HEK293T (cell line): ENCODE results near the gene GRK6.

Source experiments
- CTCF ChIA-PET: fragments of 350-600 bp; formaldehyde crosslinking; extraction: SDS; loops from one replicate; lab custom pipeline; 2021; ENCODE audit warnings: antibody characterized with exemption, inconsistent platforms; lab: Yijun Ruan, JAX
- POLR2A ChIA-PET: fragments of 350-600 bp; formaldehyde crosslinking; extraction: SDS; loops from one replicate; lab custom pipeline; 2020; ENCODE audit warnings: antibody characterized with exemption, inconsistent platforms; lab: Yijun Ruan, JAX
- DNase-seq: peaks from one replicate; pipeline ENCODE4 v3.0.0; 2012; ENCODE audit warnings: mixed read lengths; ENCODE audit errors: extremely low spot score
- ARNT ChIP-seq: fragments of 450-650 bp; IDR thresholded peaks from 2 replicates; pipeline ENCODE4 v1.6.1; 2017; ENCODE audit warnings: mild to moderate bottlenecking
- BHLHE40 ChIP-seq: fragments of 450-650 bp; IDR thresholded peaks from 2 replicates; pipeline ENCODE4 v1.6.1; 2016; ENCODE audit warnings: mild to moderate bottlenecking, moderate library complexity, borderline replicate concordance
- CTBP1 ChIP-seq: fragments of 450-650 bp; IDR thresholded peaks from 2 replicates; pipeline ENCODE4 v1.6.1; 2016; ENCODE audit warnings: borderline replicate concordance
- ELF4 ChIP-seq: fragments of 450-650 bp; IDR thresholded peaks from 2 replicates; pipeline ENCODE4 v1.6.1; 2017; ENCODE audit warnings: antibody characterized with exemption
- FOXA1 ChIP-seq: fragments of 450-650 bp; IDR thresholded peaks from 2 replicates; pipeline ENCODE4 v1.6.1; 2016; ENCODE audit warnings: mild to moderate bottlenecking
- FOXK2 ChIP-seq: fragments of 450-650 bp; IDR thresholded peaks from 2 replicates; pipeline ENCODE4 v1.6.1; 2016; ENCODE audit warnings: mild to moderate bottlenecking
- FOXM1 ChIP-seq: fragments of 450-650 bp; IDR thresholded peaks from 2 replicates; pipeline ENCODE4 v1.6.1; 2017; ENCODE audit warnings: mild to moderate bottlenecking, borderline replicate concordance
- HDGF ChIP-seq: fragments of 450-650 bp; IDR thresholded peaks from 2 replicates; pipeline ENCODE4 v1.6.1; 2017; ENCODE audit warnings: antibody characterized with exemption, borderline replicate concordance
- L3MBTL2 ChIP-seq: fragments of 450-650 bp; conservative IDR thresholded peaks from 2 replicates; pipeline ENCODE4 v1.6.1; 2016; ENCODE audit warnings: mild to moderate bottlenecking
- LEF1 ChIP-seq: fragments of 450-650 bp; IDR thresholded peaks from 2 replicates; pipeline ENCODE4 v1.6.1; 2017; ENCODE audit warnings: mild to moderate bottlenecking, borderline replicate concordance
- NFRKB ChIP-seq: fragments of 450-650 bp; IDR thresholded peaks from 2 replicates; pipeline ENCODE4 v1.6.1; 2016; ENCODE audit warnings: mild to moderate bottlenecking, moderate library complexity
- SP1 ChIP-seq: fragments of 450-650 bp; IDR thresholded peaks from 2 replicates; pipeline ENCODE4 v1.6.1; 2017
- SUZ12 ChIP-seq: fragments of 450-650 bp; IDR thresholded peaks from 2 replicates; pipeline ENCODE4 v1.6.1; 2016; ENCODE audit warnings: mild to moderate bottlenecking
- TARDBP ChIP-seq: fragments of 450-650 bp; IDR thresholded peaks from 2 replicates; pipeline ENCODE4 v1.6.1; 2016
- ZNF384 ChIP-seq: fragments of 450-650 bp; IDR thresholded peaks from 2 replicates; pipeline ENCODE4 v1.6.1; 2016
- TF ChIP-seq, protein P1 (sequence below): fragments of 450-650 bp; IDR thresholded peaks from 2 replicates; pipeline ENCODE4 v1.6.1; 2016

Gene GRK6

DNA sequence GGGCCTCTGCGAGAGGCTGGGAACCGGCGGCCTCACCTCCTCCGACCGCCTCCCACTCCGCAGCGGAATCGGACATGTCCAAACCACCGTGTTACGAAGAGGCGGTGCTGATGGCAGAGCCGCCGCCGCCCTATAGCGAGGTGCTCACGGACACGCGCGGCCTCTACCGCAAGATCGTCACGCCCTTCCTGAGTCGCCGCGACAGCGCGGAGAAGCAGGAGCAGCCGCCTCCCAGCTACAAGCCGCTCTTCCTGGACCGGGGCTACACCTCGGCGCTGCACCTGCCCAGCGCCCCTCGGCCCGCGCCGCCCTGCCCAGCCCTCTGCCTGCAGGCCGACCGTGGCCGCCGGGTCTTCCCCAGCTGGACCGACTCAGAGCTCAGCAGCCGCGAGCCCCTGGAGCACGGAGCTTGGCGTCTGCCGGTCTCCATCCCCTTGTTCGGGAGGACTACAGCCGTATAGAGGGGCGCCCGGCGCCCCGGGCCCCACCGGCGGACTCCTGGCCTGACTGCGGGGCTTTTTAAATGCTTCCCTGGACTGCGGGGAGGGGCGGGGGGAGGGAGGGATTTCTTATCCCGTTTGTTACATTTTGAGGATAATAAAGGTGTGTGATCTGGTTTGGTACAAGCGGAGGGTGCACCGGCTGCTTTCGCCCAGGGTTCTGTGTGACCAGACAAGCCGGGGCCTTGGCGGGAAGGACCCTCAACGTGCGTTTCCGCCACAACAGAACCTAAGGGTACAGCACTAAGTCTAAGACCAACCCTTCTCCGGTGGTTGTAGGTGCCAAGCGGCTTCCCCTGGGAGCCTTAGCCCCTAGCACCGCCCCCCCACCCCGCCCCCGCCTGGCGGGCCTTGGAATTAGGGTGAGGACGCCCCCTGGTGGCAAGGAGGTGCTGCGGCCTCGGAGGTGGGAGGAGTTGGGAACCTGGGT lies 29.4 kb downstream of the GRK6 start:
- CTCF ChIA-PET: interaction anchor here (0.6 to 5.1 kb wide), 24 partner anchors 11 to 444 kb away, joined by 3 to 50 read pairs (median 4); partner anchors contain the start of gene PDLIM7
- DNase-seq: peak; percentile 92
- TF ChIP-seq, protein P1, sequence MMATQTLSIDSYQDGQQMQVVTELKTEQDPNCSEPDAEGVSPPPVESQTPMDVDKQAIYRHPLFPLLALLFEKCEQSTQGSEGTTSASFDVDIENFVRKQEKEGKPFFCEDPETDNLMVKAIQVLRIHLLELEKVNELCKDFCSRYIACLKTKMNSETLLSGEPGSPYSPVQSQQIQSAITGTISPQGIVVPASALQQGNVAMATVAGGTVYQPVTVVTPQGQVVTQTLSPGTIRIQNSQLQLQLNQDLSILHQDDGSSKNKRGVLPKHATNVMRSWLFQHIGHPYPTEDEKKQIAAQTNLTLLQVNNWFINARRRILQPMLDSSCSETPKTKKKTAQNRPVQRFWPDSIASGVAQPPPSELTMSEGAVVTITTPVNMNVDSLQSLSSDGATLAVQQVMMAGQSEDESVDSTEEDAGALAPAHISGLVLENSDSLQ: no peak
- TF ChIP-seq SUZ12 (no peak), L3MBTL2 (no peak), FOXA1 (no peak), FOXM1 (peak; percentile 56; the same call in 1 of the 2 replicates), ELF4 (no peak)
- POLR2A ChIA-PET: interaction anchor here (0.7 to 3.9 kb wide), 20 partner anchors 7 to 146 kb away, joined by 3 to 34 read pairs (median 5); partner anchors contain the start of genes GRK6, LMAN2, PDLIM7 and PRR7

DNA sequence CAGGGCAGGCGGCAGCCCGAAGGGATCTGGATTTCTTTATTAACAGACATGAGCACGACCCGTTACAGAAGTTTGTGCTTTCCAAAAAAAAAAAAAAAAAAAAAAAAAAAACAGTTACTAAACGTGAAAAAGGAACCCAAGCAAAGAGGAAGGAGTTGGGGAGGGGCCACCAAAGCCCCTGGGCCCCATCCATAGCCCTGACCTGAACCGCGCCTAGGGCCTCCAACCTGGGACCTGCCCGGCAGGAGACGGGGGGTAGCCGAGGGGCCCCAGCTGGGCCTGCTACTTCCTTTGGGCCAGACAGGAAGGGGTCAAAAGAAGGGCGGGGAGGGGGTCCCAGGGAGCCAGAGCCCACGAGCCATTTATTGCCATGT lies 30.1 kb downstream of the GRK6 start:
- DNase-seq: no peak
- CTCF ChIA-PET: interaction anchor here (0.6 to 1.6 kb wide), 9 partner anchors 16 to 86 kb away, joined by 3 to 15 read pairs (median 6); partner anchors contain the start of gene F12
- no peak for TF ChIP-seq ARNT
- no peak for TF ChIP-seq ZNF384
- TF ChIP-seq SUZ12: no peak
- no peak for TF ChIP-seq FOXM1
- TF ChIP-seq TARDBP: no peak
- TF ChIP-seq NFRKB: no peak
- TF ChIP-seq ELF4: no peak
- TF ChIP-seq SP1: no peak
- no peak for TF ChIP-seq FOXK2
- TF ChIP-seq LEF1: no peak
- no peak for TF ChIP-seq L3MBTL2
- TF ChIP-seq HDGF: no peak
- TF ChIP-seq FOXA1: no peak
- TF ChIP-seq CTBP1: no peak
- POLR2A ChIA-PET: interaction anchor here (1.5 to 1.6 kb wide), 2 partner anchors 11 to 53 kb away, joined by 4 to 5 read pairs; no protein-coding TSS in a partner anchor

DNA sequence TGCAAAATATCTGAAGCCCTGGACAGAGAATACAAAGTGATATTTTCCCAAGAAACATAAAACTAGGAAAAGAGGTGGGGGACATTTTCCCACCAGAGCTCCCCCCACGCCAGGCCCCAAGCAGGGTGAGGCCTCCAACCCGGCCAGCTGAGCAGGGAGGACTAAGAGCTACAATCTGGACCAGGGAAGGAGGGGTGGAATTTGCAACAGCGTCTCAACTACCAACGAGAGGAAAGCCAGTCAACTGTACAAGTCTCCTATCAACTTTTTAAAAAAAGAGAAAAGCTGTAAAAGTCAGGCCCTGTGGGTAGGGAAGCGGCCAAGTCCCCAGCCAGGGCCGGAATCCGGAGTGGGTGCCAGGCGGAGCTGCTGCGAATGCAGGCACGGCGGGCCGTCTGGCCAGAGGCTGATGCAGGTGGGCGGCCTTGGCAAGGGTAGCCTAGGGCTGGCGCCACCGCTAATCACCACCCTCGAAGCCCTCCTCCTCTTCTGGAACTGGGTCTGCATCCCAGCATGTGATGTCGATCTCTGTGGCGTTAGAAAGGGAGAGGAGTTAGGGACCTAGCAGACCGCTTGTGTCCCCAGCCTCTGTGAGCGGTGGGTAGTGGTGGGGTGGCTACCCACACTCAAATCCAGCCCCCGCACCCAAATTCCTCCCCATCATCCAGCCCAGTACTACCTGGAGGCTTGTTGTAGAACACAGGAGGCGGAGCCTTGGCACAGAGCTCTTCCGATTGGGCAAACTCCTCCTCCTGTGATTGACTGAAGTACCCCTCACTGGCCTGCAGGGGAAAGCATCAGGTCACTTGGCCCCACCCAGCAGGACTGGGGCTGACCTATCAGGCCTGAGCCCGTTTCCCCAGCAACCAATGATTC lies 30.7 kb downstream of the GRK6 start:
- POLR2A ChIA-PET: interaction anchor here (0.6 to 1.6 kb wide), 7 partner anchors 12 to 141 kb away, joined by 3 to 6 read pairs (median 4); partner anchors contain the start of genes GRK6 and PDLIM7
- CTCF ChIA-PET: interaction anchor here (0.6 to 1.6 kb wide), 17 partner anchors 15 to 139 kb away, joined by 3 to 15 read pairs (median 5); partner anchors contain the start of gene F12
- TF ChIP-seq ARNT (no peak), HDGF (peak; percentile 78; the same call in 1 of the 2 replicates), ELF4 (no peak), BHLHE40 (no peak), SP1 (no peak), FOXM1 (no peak), L3MBTL2 (no peak), NFRKB (no peak), TARDBP (no peak), FOXK2 (no peak)
- TF ChIP-seq, protein P1: peak; percentile 96
- DNase-seq: peak; percentile 97

DNA sequence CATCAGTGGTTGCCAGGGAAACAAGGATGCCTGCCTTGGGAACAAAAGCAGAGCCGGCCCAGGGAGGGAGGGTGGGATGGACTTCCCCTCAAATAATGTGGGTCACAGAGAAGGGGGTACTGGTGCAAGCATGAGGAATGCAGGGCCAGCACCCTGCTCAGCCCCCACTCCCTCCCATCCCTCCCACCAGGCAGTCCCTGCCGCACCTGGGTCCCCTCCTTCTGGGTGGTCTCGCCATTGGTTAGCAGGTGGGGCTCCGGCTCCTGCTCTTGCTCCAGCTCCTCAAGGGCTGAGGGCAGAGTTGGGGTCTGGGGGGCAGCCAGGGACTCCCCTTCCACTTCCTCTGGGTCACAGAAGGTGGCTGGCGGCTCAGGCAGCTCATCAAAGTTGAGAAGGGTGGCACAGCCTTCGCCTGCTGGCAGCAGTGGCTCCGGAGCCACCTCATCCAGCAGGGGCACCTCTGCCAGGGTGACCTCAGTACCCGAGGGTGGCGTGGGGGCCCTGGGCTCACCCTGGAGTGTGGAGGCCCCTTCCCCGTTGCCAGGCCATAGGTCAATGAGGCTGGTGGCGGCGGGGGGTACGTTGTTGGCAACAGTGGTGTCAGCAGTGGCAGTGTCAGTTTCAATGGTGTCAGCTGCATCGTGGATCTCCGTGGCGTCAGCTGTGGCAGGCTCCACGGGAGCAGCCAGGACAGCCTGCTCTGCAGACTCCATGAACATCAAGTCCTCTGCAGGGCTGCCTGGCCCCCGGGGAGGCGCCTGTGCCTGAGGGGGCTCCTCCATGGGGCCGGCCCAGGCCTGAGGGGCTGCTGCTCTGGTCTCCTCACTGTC lies 31.6 kb downstream of the GRK6 start:
- no peak for DNase-seq
- CTCF ChIA-PET: interaction anchor here (0.9 to 1.6 kb wide), 14 partner anchors 14 to 139 kb away, joined by 3 to 15 read pairs (median 5); no protein-coding TSS in a partner anchor
- TF ChIP-seq FOXM1 (no peak), BHLHE40 (no peak), NFRKB (no peak), ZNF384 (no peak), TARDBP (no peak), L3MBTL2 (no peak), SP1 (no peak), FOXK2 (no peak), ELF4 (no peak), ARNT (no peak), SUZ12 (no peak), HDGF (no peak), CTBP1 (no peak), LEF1 (no peak), FOXA1 (no peak)
- TF ChIP-seq, protein P1: no peak
- POLR2A ChIA-PET: interaction anchor here (1.1 to 1.6 kb wide), 6 partner anchors 11 to 56 kb away, joined by 3 to 6 read pairs (median 4); partner anchors contain the start of genes GRK6 and PDLIM7
